HG02885 (cell line): ENCODE results near the gene FNBP1L.
"Not testable (repeated sequence)": the region's sequence is repeated elsewhere in the genome, so short reads cannot be mapped to it uniquely, and the experiment has no call there.

ENCODE experiments used
- ATAC-seq: cut with Tn5 transposase; IDR thresholded peaks from one replicate; pipeline ENCODE4 v1.9.1; 2021; ENCODE audit warnings: mild to moderate bottlenecking; ENCODE audit not compliant: unreplicated experiment, poor library complexity

FNBP1L gene

GRCh38 chr1:93585059-93585966, 137.4 kb downstream of the FNBP1L start:
- ATAC-seq: no peak

- no peak for ATAC-seq
These were observed 139.4 kb downstream of the FNBP1L start for GRCh38 chr1:93587354-93587753.

GRCh38 chr1:93588206-93588605, 140.3 kb downstream of the FNBP1L start:
- no peak for ATAC-seq

- no peak for ATAC-seq
These were observed 141.0 kb downstream of the FNBP1L start for GRCh38 chr1:93588955-93589354.

GRCh38 chr1:93591291-93591675, 143.4 kb downstream of the FNBP1L start:
- not testable (repeated sequence) for ATAC-seq

- no peak for ATAC-seq
These were observed 144.0 kb downstream of the FNBP1L start for GRCh38 chr1:93591676-93592550.

- ATAC-seq: no peak
These were observed 144.6 kb downstream of the FNBP1L start for GRCh38 chr1:93592551-93592949.

GRCh38 chr1:93593854-93594602, 146.1 kb downstream of the FNBP1L start:
- ATAC-seq: no peak

GRCh38 chr1:93594603-93594880, 146.6 kb downstream of the FNBP1L start:
- no peak for ATAC-seq

- ATAC-seq: no peak
These were observed 147.3 kb downstream of the FNBP1L start for GRCh38 chr1:93595266-93595665.

- no peak for ATAC-seq
These were observed 147.8 kb downstream of the FNBP1L start for GRCh38 chr1:93595743-93596142.

- no peak for ATAC-seq
These were observed 148.6 kb downstream of the FNBP1L start for GRCh38 chr1:93596329-93597089.

GRCh38 chr1:93597709-93598108, 149.8 kb downstream of the FNBP1L start:
- no peak for ATAC-seq

GRCh38 chr1:93598396-93598795, 150.5 kb downstream of the FNBP1L start:
- ATAC-seq: no peak

- ATAC-seq: no peak
These were observed 151.0 kb downstream of the FNBP1L start for GRCh38 chr1:93598861-93599439.

- no peak for ATAC-seq
These were observed 151.6 kb downstream of the FNBP1L start for GRCh38 chr1:93599479-93599878.

- ATAC-seq: no peak
These were observed 152.7 kb downstream of the FNBP1L start for GRCh38 chr1:93600663-93601062.

GRCh38 chr1:93601686-93602085, 153.8 kb downstream of the FNBP1L start:
- no peak for ATAC-seq

- no peak for ATAC-seq
These were observed 154.2 kb downstream of the FNBP1L start for GRCh38 chr1:93602101-93602500.

GRCh38 chr1:93603106-93603505, 155.2 kb downstream of the FNBP1L start:
- no peak for ATAC-seq
